HepG2 (cell line): ENCODE data around the gene ABCB6. TPM values are rescaled to one million over a fixed set of nuclear protein-coding genes. Genes with fewer than 3 reads are reported as not detected.

Experiments used
- MTF2 ChIP-seq: sonication (generic); formaldehyde crosslinking; IDR thresholded peaks from 2 replicates; pipeline ENCODE4 v1.5.0; 2020; ENCODE audit warnings: missing genetic modification reagents, borderline replicate concordance
- NR1H2 ChIP-seq: sonication (generic); formaldehyde crosslinking; IDR thresholded peaks from 2 replicates; pipeline ENCODE4 v1.8.1; 2022; ENCODE audit warnings: low read depth, missing genetic modification reagents, borderline replicate concordance
- RFXANK ChIP-seq: IDR thresholded peaks from 2 replicates; pipeline ENCODE4 v1.6.1; 2016
- TOE1 ChIP-seq: sonication (generic); formaldehyde crosslinking; IDR thresholded peaks from 2 replicates; pipeline ENCODE4 v1.4.0; 2020; ENCODE audit warnings: mild to moderate bottlenecking, missing genetic modification reagents
- ZNF143 ChIP-seq: sonication (generic); formaldehyde crosslinking; IDR thresholded peaks from 2 replicates; pipeline ENCODE4 v1.4.0; 2020; ENCODE audit warnings: missing genetic modification reagents
- ZNF530 ChIP-seq: sonication (generic); formaldehyde crosslinking; IDR thresholded peaks from 2 replicates; pipeline ENCODE4 v1.5.0; 2020; ENCODE audit warnings: low read depth, mild to moderate bottlenecking, missing genetic modification reagents
- ZSCAN25 ChIP-seq: sonication (generic); formaldehyde crosslinking; IDR thresholded peaks from 2 replicates; pipeline ENCODE4 v1.8.0; 2022; ENCODE audit warnings: mild to moderate bottlenecking, missing genetic modification reagents
- polyA plus RNA-seq, 8 experiments: library from polyadenylated mRNA; depleted of rRNA in 3 of 8; stranded (reverse) in 7 of 8; unstranded in 1 of 8; fragments of >200 nt; fragmentation: Illumina TruSeq in 4 of 8; extraction: Trizol in 4 of 8; gene quantifications; 2 replicates each; pipeline versions ENCODE4 v1.2.1 to v1.2.3, GENCODE V29; 2011 to 2016; ENCODE audit warnings: low read depth in 4 of 8, missing spikeins in 1 of 8, mixed read lengths in 1 of 8; ENCODE audit not compliant: insufficient read depth in 1 of 8
- total RNA-seq, 5 experiments: library from RNA; depleted of rRNA; stranded (reverse); fragments of >200 nt; fragmentation: Illumina TruSeq; extraction: Trizol; gene quantifications; 2 replicates each; pipeline ENCODE4 v1.2.3, GENCODE V29; 2016; ENCODE audit warnings: low read depth in 1 of 5
- TF ChIP-seq, protein P1 (sequence below): sonication (generic); formaldehyde crosslinking; IDR thresholded peaks from 2 replicates; pipeline ENCODE4 v1.4.0; 2020; ENCODE audit warnings: missing genetic modification reagents, mild to moderate bottlenecking, borderline replicate concordance
- TF ChIP-seq, protein P2 (sequence below): sonication (generic); formaldehyde crosslinking; IDR thresholded peaks from 2 replicates; pipeline ENCODE4 v1.5.1; 2020; ENCODE audit warnings: mild to moderate bottlenecking, missing genetic modification reagents, borderline replicate concordance
- TF ChIP-seq, protein P3 (sequence below): IDR thresholded peaks from 2 replicates; pipeline ENCODE4 v1.6.1; 2016
- TF ChIP-seq, protein P4 (sequence below): IDR thresholded peaks from 2 replicates; pipeline ENCODE4 v1.6.1; 2012; ENCODE audit warnings: low read length, improper control_type of control experiment
- TF ChIP-seq, protein P5 (sequence below): sonication (generic); formaldehyde crosslinking; conservative IDR thresholded peaks from 2 replicates; pipeline ENCODE4 v1.4.0; 2020; ENCODE audit warnings: missing genetic modification reagents
- TF ChIP-seq, protein P6 (sequence below): sonication (generic); formaldehyde crosslinking; IDR thresholded peaks from 2 replicates; pipeline ENCODE4 v1.5.0; 2020; ENCODE audit warnings: mild to moderate bottlenecking, missing genetic modification reagents

The ABCB6 gene
- total and polyA plus RNA-seq, 2 of the 13 experiments (the other 11 are each of a cell fraction or from before 2014, with no cell fraction given) = 91.1 to 137 TPM

DNA sequence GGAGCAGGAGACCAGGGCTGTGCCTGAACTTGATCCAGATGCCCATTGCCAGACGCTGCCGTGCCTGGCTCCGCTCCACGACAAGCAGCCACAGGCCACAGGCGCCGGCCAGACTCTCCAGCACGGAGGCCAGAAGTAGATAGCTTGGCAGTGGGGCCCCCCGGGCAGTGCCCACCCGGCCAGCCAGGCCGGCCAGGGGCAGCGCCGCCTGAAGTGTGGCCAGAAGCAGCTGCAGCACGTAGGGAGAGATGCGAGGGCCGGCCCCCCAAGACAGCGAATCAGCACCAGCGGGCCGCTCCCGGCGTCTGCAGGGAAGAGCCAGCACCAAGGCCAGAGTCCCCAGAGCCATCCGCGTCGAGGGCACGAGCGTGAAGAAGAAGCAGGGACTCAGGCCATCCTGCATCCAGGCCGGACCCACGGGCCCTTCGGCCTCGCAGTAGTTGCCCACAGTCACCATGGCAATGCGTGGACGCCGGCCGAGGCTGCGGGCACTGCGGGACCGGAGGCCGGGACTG lies 484 bp downstream of the ABCB6 start (continued):
- TF ChIP-seq, protein P1, sequence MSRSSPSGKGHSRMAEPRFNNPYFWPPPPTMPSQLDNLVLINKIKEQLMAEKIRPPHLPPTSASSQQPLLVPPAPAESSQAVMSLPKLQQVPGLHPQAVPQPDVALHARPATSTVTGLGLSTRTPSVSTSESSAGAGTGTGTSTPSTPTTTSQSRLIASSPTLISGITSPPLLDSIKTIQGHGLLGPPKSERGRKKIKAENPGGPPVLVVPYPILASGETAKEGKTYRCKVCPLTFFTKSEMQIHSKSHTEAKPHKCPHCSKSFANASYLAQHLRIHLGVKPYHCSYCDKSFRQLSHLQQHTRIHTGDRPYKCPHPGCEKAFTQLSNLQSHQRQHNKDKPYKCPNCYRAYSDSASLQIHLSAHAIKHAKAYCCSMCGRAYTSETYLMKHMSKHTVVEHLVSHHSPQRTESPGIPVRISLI (CRISPR knock-in tag) = no peak
- TF ChIP-seq RFXANK (CRISPR knock-in tag) (no peak; the same call in 1 of the 2 replicates), TOE1 (CRISPR knock-in tag) (no peak), ZNF143 (CRISPR knock-in tag) (no peak), MTF2 (CRISPR knock-in tag) (no peak), ZNF530 (CRISPR knock-in tag) (no peak), ZSCAN25 (CRISPR knock-in tag) (0 out of 2 replicates have a peak, but pooled peaks have one; percentile 17), NR1H2 (CRISPR knock-in tag) (peak; percentile 96)
- TF ChIP-seq, protein P2, sequence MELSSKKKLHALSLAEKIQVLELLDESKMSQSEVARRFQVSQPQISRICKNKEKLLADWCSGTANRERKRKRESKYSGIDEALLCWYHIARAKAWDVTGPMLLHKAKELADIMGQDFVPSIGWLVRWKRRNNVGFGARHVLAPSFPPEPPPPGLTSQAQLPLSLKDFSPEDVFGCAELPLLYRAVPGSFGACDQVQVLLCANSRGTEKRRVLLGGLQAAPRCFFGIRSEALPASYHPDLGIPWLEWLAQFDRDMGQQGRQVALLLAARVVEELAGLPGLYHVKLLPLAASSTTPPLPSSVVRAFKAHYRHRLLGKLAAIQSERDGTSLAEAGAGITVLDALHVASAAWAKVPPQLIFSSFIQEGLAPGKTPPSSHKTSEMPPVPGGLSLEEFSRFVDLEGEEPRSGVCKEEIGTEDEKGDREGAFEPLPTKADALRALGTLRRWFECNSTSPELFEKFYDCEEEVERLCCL (CRISPR knock-in tag) = no peak
- TF ChIP-seq, protein P3, sequence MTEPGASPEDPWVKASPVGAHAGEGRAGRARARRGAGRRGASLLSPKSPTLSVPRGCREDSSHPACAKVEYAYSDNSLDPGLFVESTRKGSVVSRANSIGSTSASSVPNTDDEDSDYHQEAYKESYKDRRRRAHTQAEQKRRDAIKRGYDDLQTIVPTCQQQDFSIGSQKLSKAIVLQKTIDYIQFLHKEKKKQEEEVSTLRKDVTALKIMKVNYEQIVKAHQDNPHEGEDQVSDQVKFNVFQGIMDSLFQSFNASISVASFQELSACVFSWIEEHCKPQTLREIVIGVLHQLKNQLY (CRISPR knock-in tag) = no peak
- TF ChIP-seq, protein P4, sequence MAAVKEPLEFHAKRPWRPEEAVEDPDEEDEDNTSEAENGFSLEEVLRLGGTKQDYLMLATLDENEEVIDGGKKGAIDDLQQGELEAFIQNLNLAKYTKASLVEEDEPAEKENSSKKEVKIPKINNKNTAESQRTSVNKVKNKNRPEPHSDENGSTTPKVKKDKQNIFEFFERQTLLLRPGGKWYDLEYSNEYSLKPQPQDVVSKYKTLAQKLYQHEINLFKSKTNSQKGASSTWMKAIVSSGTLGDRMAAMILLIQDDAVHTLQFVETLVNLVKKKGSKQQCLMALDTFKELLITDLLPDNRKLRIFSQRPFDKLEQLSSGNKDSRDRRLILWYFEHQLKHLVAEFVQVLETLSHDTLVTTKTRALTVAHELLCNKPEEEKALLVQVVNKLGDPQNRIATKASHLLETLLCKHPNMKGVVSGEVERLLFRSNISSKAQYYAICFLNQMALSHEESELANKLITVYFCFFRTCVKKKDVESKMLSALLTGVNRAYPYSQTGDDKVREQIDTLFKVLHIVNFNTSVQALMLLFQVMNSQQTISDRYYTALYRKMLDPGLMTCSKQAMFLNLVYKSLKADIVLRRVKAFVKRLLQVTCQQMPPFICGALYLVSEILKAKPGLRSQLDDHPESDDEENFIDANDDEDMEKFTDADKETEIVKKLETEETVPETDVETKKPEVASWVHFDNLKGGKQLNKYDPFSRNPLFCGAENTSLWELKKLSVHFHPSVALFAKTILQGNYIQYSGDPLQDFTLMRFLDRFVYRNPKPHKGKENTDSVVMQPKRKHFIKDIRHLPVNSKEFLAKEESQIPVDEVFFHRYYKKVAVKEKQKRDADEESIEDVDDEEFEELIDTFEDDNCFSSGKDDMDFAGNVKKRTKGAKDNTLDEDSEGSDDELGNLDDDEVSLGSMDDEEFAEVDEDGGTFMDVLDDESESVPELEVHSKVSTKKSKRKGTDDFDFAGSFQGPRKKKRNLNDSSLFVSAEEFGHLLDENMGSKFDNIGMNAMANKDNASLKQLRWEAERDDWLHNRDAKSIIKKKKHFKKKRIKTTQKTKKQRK = no peak
- TF ChIP-seq, protein P5, sequence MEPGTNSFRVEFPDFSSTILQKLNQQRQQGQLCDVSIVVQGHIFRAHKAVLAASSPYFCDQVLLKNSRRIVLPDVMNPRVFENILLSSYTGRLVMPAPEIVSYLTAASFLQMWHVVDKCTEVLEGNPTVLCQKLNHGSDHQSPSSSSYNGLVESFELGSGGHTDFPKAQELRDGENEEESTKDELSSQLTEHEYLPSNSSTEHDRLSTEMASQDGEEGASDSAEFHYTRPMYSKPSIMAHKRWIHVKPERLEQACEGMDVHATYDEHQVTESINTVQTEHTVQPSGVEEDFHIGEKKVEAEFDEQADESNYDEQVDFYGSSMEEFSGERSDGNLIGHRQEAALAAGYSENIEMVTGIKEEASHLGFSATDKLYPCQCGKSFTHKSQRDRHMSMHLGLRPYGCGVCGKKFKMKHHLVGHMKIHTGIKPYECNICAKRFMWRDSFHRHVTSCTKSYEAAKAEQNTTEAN (CRISPR knock-in tag) = no peak
- TF ChIP-seq, protein P6, sequence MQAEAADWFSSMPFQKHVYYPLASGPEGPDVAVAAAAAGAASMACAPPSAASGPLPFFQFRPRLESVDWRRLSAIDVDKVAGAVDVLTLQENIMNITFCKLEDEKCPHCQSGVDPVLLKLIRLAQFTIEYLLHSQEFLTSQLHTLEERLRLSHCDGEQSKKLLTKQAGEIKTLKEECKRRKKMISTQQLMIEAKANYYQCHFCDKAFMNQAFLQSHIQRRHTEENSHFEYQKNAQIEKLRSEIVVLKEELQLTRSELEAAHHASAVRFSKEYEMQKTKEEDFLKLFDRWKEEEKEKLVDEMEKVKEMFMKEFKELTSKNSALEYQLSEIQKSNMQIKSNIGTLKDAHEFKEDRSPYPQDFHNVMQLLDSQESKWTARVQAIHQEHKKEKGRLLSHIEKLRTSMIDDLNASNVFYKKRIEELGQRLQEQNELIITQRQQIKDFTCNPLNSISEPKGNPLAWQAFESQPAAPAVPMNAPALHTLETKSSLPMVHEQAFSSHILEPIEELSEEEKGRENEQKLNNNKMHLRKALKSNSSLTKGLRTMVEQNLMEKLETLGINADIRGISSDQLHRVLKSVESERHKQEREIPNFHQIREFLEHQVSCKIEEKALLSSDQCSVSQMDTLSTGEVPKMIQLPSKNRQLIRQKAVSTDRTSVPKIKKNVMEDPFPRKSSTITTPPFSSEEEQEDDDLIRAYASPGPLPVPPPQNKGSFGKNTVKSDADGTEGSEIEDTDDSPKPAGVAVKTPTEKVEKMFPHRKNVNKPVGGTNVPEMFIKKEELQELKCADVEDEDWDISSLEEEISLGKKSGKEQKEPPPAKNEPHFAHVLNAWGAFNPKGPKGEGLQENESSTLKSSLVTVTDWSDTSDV (CRISPR knock-in tag) = no peak; the same call in 1 of the 2 replicates
